HG03039 (cell line): ENCODE measurements around the gene STK11.

ENCODE experiments used
- ATAC-seq: cut with Tn5 transposase; IDR thresholded peaks from one replicate; pipeline ENCODE4 v1.9.1; 2021; ENCODE audit warnings: mild to moderate bottlenecking, moderate library complexity; ENCODE audit not compliant: unreplicated experiment

The STK11 gene

DNA sequence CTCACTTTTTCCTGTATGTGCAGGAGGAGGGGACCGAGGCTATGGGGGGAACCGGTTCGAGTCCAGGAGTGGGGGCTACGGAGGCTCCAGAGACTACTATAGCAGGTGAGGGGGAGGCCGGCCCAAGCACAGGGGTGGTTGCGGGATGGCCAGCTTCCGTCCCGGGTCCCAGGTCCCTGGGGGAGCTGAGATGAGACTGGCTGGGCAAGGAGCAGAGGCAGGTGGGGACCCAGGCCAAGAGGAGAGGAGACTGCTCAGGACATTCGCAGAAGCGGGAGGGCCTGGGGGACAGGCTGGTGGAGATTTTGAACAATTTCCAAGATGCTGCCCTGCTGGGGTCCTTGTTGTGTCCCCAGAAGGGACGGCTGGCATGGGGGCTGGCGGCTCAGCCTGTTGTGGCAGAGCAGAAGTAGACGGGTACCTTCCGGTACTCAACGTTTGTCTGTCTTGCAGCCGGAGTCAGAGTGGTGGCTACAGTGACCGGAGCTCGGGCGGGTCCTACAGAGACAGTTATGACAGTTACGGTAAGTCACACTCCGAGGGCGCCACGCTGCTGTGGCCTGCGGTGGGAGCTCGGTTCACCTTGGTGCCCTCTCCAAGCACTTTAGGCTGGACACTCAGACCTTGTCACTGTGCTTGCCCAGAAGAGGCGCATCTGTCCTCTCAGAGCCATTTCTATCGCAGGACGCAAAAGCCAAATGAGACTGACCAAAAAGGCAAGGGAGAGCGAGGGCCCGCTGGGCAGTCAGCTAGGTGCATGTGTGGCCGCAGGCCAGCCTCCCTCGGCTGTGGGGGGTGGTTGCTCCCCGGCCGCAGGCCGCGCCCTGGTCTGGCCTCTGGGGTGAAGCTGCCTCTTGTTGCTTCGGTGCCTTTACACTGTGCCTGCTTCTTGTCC, 66.2 kb downstream of the STK11 start:
- no peak for ATAC-seq

- no peak for ATAC-seq
These were observed 67.1 kb downstream of the STK11 start for GRCh38 chr19:1272423-1273262.

- no peak for ATAC-seq
These were observed 67.9 kb downstream of the STK11 start for GRCh38 chr19:1273263-1274041.

DNA sequence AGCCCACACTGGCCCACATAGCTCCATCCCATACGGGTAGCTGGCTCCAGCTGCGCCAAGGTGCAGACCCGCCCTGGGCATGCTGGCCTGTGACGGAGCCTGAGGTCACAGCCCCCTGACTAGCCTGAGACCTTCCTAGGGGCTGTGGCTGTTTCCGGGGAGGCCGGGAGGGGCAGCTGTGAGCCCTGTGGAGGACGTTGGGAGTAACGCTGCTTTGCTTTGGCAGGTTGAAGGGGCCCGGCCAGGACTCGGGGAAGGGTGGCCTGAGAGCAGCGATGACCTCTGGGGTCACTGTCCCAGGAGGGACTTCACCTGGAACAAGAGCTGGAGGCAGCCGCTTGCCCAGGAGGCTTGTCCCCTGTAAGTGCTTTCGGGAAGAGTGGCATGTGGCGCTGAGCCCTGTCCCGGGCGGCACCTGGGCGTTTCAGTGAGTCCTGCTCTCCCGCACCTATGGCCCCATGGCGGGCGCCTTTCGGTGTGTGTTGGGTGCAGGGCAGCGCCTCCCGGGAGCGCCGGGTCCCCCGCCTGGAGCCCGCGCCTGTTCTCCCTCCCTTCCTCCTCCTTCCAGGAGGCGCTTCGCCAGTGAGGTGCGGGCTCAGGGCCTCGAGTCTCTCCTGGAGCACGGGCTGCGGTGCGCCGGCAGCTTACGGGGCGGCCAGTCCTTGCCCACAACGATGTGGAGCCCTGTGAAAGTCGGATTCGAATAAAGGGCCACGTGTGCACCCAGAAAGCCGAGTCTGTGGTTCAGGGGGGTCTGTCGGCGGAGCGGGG, 68.7 kb downstream of the STK11 start:
- no peak for ATAC-seq

GRCh38 chr19:1274852-1275259, 69.3 kb downstream of the STK11 start:
- ATAC-seq: no peak

- ATAC-seq: peak; percentile 66
These were observed 69.8 kb downstream of the STK11 start, which contains the start of gene FAM174C for GRCh38 chr19:1275260-1275975. Gene FAM174C (plus strand): TSS chr19:1275530. CDS start chr19:1275550, 20 bp downstream.

DNA sequence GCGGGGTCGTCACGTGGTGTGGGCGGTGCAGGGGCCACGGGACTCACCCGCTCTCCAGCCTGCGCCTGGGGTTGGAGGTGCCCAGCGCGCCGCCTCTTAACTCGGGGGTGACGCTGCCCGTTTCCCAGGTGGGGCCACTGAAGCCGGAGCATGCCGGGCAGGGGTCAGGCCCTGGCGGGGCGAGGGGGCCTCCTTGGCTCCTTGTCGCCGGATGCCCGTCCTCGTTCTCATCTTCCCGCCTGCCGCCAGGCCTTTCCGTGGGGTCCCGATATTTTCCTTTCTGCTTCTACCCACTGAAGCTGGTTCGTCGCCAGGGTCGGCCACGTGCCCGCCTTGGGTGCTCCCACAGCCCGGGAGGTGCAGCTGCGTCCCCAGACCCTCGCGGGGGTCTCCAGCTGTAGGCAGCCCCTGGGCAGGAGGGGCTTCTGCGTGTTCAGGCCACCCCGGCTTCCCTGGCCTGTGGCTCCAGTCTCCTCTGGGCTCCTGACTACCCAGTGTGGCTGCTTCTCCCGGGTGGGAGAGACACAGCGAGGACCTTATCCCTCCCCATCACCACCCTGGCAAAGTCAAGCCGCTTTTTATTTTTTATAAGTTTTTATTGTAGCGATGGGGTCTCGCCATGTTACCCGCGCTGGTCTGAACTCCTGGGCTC, 70.5 kb downstream of the STK11 start:
- no peak for ATAC-seq

- ATAC-seq: no peak
These were observed 71.0 kb downstream of the STK11 start for GRCh38 chr19:1276628-1277022.

DNA sequence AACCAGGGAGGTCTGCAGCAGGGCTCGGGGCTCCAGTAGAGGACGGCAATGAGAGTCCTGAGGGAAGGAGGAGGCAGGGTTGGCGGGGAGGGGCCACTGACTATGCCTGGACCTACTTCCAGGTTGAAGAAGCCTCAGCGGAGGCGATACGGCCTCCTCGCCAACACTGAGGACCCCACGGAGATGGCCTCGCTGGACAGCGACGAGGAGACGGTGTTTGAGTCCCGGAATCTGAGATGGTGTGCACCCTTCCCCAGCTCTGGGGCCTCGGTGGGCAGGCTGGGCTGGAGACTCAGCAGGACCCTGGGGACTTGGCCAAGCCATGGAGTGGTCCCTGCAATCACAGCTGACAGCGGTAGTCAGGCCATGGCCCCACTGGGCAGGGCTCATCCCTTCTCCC, 71.5 kb downstream of the STK11 start:
- ATAC-seq: no peak
